Karpas-422 (cell line): ENCODE data around the gene PNKD. TPM values are rescaled to one million over a fixed set of nuclear protein-coding genes. Genes with fewer than 3 reads are reported as not detected.

ENCODE experiments used
- DNase-seq: peaks from one replicate; pipeline ENCODE4 v3.0.0-alpha.2; 2015
- H2AFZ ChIP-seq: fragments of 200-600 bp; sonication (generic); 2 replicates; pipeline ENCODE4 v1.6.1; 2014; ENCODE audit warnings: antibody characterized with exemption, low read length, mixed read lengths
- H3K27ac ChIP-seq: fragments of 200-600 bp; sonication (generic); 2 replicates; pipeline ENCODE4 v1.5.1; 2014; ENCODE audit warnings: mild to moderate bottlenecking, low read length, moderate library complexity
- H3K27me3 ChIP-seq: fragments of 200-600 bp; sonication (generic); 2 replicates; pipeline ENCODE4 v1.6.1; 2014; ENCODE audit warnings: low read length, mixed read lengths
- H3K36me3 ChIP-seq: fragments of 200-600 bp; sonication (generic); 2 replicates; pipeline ENCODE4 v1.6.1; 2014; ENCODE audit warnings: low read length, mixed read lengths; ENCODE audit not compliant: insufficient read depth
- H3K4me1 ChIP-seq: fragments of 200-600 bp; sonication (generic); 2 replicates; pipeline ENCODE4 v1.6.1; 2014; ENCODE audit warnings: mild to moderate bottlenecking, low read length, mixed read lengths
- H3K4me2 ChIP-seq: fragments of 200-600 bp; sonication (generic); 2 replicates; pipeline ENCODE4 v1.6.1; 2014; ENCODE audit warnings: low read length, low read depth, mild to moderate bottlenecking; ENCODE audit not compliant: poor library complexity, severe bottlenecking
- H3K4me3 ChIP-seq: fragments of 200-600 bp; sonication (generic); 2 replicates; pipeline ENCODE4 v1.5.1; 2014; ENCODE audit warnings: mild to moderate bottlenecking, antibody characterized with exemption, low read length, mixed read lengths
- H3K79me2 ChIP-seq: fragments of 200-600 bp; sonication (generic); 2 replicates; pipeline ENCODE4 v1.6.1; 2014; ENCODE audit warnings: mild to moderate bottlenecking, low read length, mixed read lengths
- H3K9ac ChIP-seq: fragments of 200-600 bp; sonication (generic); 2 replicates; pipeline ENCODE4 v1.6.0; 2014; ENCODE audit warnings: low read length
- H3K9me2 ChIP-seq: fragments of 200-600 bp; sonication (generic), shearing (Covaris generic); replicated peaks from 2 replicates; pipeline ENCODE4 v1.6.0; 2014; ENCODE audit warnings: mild to moderate bottlenecking, low read length, moderate library complexity; ENCODE audit not compliant: insufficient read depth
- H3K9me3 ChIP-seq: fragments of 300-700, 200-600 bp; sonication (generic); 2 replicates; pipeline ENCODE4 v1.6.1; 2014; ENCODE audit warnings: low read length, mixed read lengths
- H4K20me1 ChIP-seq: fragments of 200-600 bp; sonication (generic); 2 replicates; pipeline ENCODE4 v1.6.1; 2014; ENCODE audit warnings: mild to moderate bottlenecking, antibody characterized with exemption, low read length, low read depth; ENCODE audit not compliant: insufficient read depth
- total RNA-seq: library from RNA; depleted of rRNA; stranded (reverse); fragments of >200 nt; shearing (Covaris generic); gene quantifications from 2 replicates; pipeline ENCODE4 v1.2.3, GENCODE V29; 2014; ENCODE audit warnings: low replicate concordance

The PNKD gene
- total RNA-seq, 1 experiment from 2014 or later = 26.5 TPM

DNA sequence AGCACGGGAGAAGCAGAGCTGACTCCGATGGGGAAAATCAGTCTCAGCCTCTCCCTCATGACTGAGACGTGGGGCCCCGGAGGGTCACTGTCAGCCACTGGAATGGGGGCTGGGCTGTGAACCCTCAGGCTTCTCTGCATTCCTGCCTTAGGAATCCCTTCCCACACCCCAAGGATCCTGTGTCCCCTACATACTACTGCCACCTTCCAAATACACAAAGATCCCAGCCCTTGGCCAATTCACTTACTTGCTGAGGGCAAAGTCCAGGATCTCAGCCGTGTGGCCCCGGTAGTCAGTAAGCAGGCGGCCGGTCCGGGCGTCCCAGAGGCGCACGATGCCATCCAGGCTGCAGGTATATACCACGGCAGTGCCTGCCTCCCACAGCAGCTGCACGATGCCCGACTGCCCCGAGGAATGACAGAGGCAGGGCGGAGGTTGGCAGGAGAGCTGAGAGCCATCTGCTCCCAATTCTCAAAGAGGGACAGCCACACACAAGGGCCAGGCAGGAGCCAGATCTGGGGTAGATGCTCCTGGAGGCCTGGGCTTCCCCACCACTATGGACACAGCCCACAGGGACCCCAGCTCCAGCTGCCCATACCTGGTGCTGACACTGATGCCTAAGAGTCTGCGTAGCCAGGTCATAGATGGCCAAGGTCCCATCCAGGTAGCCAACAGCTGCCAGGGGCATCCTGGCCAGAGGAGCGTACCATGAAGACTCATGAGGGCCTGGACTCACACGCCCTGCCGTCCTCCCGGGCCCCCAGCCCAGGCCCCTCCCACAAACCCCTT is 5.4 kb upstream of the PNKD start:
- no peak overlapping the region for H3K9ac ChIP-seq
- H3K4me1 ChIP-seq = peaks cover 20% of the 10 kb centered on the region
- peaks cover 4% of the 10 kb centered on the region; the same call in 1 of the 2 replicates for H4K20me1 ChIP-seq
- DNase-seq = no peak
- no peaks in the 10 kb centered on the region for H3K27me3 ChIP-seq
- peaks cover 6% of the 10 kb centered on the region; the same call in 1 of the 2 replicates for H3K36me3 ChIP-seq
- no peak overlapping the region for H3K4me2 ChIP-seq
- no peak overlapping the region for H2AFZ ChIP-seq
- peaks cover 11% of the 10 kb centered on the region for H3K79me2 ChIP-seq
- no peaks in the 10 kb centered on the region for H3K9me2 ChIP-seq
- H3K9me3 ChIP-seq = no peaks in the 10 kb centered on the region
- H3K4me3 ChIP-seq = no peak overlapping the region
- no peak overlapping the region for H3K27ac ChIP-seq

DNA sequence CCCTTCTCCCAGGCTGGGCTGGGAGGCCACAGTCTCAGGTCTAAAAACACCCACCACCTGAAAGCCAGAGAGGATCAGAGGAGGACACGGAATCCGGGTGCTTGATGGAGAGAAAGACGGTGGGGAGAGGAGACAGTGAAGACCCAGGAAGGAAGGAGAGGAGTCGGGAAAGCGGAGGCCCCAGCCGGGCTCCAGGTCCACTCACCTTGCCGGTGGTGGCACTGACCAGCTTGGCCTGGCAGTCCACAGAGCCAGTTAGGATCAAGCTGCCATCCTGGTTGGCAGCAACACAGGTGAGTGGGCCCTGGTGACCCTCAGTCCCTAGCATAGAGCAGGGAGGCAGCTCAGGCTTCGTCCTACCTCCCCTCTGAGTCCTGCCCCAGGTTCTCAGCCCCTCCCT is 4.7 kb upstream of the PNKD start:
- no peak overlapping the region for H3K4me2 ChIP-seq
- H4K20me1 ChIP-seq = peaks cover 4% of the 10 kb centered on the region; the same call in 1 of the 2 replicates
- H3K4me1 ChIP-seq = peaks cover 20% of the 10 kb centered on the region
- peaks cover 11% of the 10 kb centered on the region for H3K79me2 ChIP-seq
- H3K9me2 ChIP-seq = no peaks in the 10 kb centered on the region
- no peak overlapping the region for H3K27ac ChIP-seq
- no peak for DNase-seq
- H3K9ac ChIP-seq = no peak overlapping the region
- no peak overlapping the region for H3K4me3 ChIP-seq
- no peaks in the 10 kb centered on the region for H3K27me3 ChIP-seq
- H2AFZ ChIP-seq = no peak overlapping the region
- no peaks in the 10 kb centered on the region for H3K9me3 ChIP-seq
- peaks cover 6% of the 10 kb centered on the region; the same call in 1 of the 2 replicates for H3K36me3 ChIP-seq

DNA sequence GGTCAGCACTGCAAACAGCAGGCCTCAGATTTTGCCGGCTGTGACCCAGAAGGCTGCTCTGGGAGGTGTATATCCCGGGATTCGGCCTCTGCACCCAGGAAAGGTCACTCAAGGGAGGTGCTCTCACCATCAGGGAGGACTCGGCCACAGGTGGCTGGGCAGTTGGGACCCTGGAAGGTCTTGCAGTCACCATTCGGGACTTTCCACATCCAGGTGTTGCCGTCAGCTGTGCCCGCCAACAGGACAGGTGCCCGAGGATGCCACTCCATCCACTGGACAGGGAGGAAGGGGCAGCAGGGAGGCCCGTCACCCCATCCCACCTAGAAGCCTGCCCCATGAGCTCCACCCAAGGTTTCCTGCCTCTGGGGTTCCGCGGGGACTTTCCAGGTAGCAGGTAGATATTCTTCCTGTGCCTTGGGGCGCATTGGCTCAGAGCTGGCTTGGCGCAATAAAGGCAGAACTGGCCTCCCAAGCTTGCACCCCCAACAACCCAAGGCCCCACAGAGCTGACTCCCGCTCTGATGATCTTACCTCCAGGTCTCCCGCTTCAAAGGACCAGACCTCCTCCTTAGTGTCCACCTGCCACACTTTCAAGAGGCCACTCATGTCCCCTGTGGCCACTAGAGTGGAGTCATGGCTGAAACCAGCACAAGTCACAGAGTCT is 3.9 kb upstream of the PNKD start:
- Histone ChIP-seq H3K9ac (no peak overlapping the region), H3K9me3 (no peaks in the 10 kb centered on the region), H3K4me1 (peaks cover 16% of the 10 kb centered on the region), H4K20me1 (peaks cover 4% of the 10 kb centered on the region; the same call in 1 of the 2 replicates), H3K4me3 (no peak overlapping the region), H3K4me2 (no peak overlapping the region), H3K27me3 (no peaks in the 10 kb centered on the region), H3K36me3 (peaks cover 6% of the 10 kb centered on the region; the same call in 1 of the 2 replicates), H3K27ac (no peak overlapping the region), H2AFZ (no peak overlapping the region), H3K79me2 (peaks cover 18% of the 10 kb centered on the region), H3K9me2 (no peaks in the 10 kb centered on the region)
- no peak for DNase-seq

DNA sequence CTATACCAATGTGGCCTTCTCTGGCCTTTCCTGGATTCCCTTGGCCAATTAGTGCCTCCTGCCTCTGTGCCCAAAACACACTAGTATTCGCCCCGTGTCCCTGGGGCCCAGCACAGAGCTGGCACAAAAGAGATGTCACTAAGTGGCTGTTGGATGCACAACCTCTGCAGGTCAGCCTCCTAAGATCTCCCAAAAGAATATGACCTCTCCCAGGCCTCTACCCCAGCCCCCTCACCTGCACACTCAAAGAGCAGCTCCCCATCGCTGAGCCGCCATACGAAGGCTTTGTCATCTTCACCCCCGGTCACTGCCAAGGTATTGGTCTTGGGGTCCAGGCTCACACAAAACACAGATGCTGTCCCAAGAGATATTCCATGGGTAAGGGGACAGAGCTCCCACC is 3.1 kb upstream of the PNKD start:
- no peak for DNase-seq
- H3K36me3 ChIP-seq = peaks cover 6% of the 10 kb centered on the region; the same call in 1 of the 2 replicates
- H3K4me1 ChIP-seq = peaks cover 16% of the 10 kb centered on the region
- peaks cover 18% of the 10 kb centered on the region for H3K79me2 ChIP-seq
- H3K9ac ChIP-seq = no peak overlapping the region
- H3K27ac ChIP-seq = no peak overlapping the region
- H2AFZ ChIP-seq = no peak overlapping the region
- no peaks in the 10 kb centered on the region for H3K27me3 ChIP-seq
- H3K4me2 ChIP-seq = no peak overlapping the region
- H3K4me3 ChIP-seq = no peak overlapping the region
- H3K9me2 ChIP-seq = no peaks in the 10 kb centered on the region
- no peaks in the 10 kb centered on the region for H3K9me3 ChIP-seq
- peaks cover 8% of the 10 kb centered on the region; the same call in 1 of the 2 replicates for H4K20me1 ChIP-seq

DNA sequence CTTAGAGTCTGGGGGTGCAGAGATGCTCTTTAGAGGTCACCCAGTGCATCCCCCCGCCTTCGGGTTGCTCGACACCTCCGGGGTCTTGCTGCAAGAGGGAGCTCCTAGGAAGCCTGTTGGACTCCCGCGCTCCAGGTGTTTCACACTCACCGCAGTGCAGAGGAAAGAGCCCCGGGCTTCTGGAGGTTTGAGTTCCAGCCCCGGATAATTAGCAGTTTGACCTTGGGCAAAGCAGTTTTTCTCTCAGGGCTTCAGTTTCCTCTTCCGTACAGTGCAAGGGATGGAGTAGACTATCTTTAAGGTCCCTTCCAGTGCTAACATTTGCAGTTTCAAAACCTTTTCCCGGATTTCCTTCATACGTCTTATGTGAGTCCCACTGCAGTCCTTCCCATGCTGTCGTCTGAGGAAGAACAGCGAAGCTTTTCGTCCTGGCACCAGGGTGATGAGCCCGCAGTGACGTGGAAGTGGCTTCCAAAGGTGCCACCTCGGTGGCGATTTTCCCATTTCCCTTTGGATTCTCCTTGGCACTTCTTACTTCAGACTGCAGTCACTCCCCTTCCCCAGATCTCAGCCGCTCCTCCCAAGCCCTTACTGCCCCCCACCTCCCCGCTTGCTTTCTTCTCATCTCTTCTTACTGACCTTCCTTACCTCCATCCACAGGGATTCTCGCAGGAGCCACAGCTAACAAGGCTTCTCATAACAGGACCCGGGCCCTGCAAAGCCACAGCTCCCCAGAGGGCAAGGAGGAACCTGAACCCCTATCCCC is 585 bp downstream of the PNKD start:
- Histone ChIP-seq H3K27me3 (no peaks in the 10 kb centered on the region), H3K9ac (peak overlapping the region; percentile 94), H3K9me3 (no peaks in the 10 kb centered on the region), H3K36me3 (peaks cover 14% of the 10 kb centered on the region; the same call in 1 of the 2 replicates), H3K4me2 (peak overlapping the region; percentile 83), H3K9me2 (no peaks in the 10 kb centered on the region), H2AFZ (peak overlapping the region; percentile 63; the same call in 1 of the 2 replicates), H3K4me1 (peaks cover 25% of the 10 kb centered on the region), H4K20me1 (peaks cover 9% of the 10 kb centered on the region; the same call in 1 of the 2 replicates), H3K27ac (peak overlapping the region; percentile 53), H3K79me2 (peaks cover 18% of the 10 kb centered on the region), H3K4me3 (peak overlapping the region; percentile 98)
- peak; percentile 71 for DNase-seq

DNA sequence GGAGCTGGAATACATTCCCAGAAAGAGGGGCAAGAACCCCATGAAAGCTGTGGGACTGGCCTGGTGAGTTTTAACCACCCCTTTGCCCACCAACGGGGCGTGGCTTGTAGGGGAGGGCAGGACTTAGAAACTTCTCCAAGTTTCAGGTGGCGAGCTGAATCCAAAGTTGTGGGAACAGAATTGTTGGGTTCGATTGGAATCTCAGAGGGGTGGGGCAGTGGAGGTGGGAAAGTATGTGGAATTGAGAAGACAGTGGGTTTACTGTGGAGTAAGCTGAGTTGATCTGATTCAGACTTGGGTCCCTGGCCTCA is 1.1 kb downstream of the PNKD start:
- no peaks in the 10 kb centered on the region for H3K9me3 ChIP-seq
- H3K9me2 ChIP-seq = no peaks in the 10 kb centered on the region
- H2AFZ ChIP-seq = no peak overlapping the region
- peak overlapping the region; percentile 94 for H3K9ac ChIP-seq
- no peak for DNase-seq
- H3K4me1 ChIP-seq = peaks cover 25% of the 10 kb centered on the region
- H4K20me1 ChIP-seq = peaks cover 9% of the 10 kb centered on the region; the same call in 1 of the 2 replicates
- H3K79me2 ChIP-seq = peaks cover 18% of the 10 kb centered on the region
- peak overlapping the region; percentile 83 for H3K4me2 ChIP-seq
- H3K36me3 ChIP-seq = peaks cover 13% of the 10 kb centered on the region; the same call in 1 of the 2 replicates
- H3K4me3 ChIP-seq = peak overlapping the region; percentile 98
- no peaks in the 10 kb centered on the region for H3K27me3 ChIP-seq
- H3K27ac ChIP-seq = no peak overlapping the region; the same call in 1 of the 2 replicates

DNA sequence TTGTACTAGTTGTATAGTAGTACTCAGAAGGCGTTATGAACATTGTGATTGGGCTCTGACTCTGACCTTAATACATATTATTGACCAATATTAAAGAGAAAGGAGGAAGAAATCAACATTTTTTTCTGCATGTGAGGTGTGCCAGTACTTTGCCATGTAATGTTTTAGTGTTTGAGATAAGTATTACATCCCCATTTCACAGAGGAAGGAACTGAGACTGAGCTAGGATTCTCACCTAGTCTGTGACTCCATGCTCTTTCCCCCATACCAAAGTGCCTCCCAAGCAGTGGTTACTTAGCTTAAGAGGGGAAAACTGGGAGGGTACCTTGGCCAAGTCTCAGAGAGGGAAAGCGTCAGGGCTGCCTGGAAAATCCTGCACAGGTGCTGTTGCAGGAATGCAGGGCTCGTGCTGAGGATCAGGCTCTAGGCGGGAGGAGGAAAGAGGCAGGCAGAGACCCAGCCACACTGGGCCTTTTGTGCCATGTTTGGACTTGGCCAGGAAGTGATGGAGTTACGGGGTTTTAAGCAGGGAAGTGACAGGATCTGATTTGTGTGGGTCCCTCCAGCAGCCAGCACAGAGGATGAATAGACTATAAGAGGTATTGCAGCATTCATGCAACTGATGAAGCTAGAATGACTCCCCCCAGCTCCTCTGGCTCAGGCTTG is 1.7 kb downstream of the PNKD start:
- no peaks in the 10 kb centered on the region for H3K27me3 ChIP-seq
- peak overlapping the region; percentile 94 for H3K9ac ChIP-seq
- no peak overlapping the region for H2AFZ ChIP-seq
- no peaks in the 10 kb centered on the region for H3K9me3 ChIP-seq
- H3K36me3 ChIP-seq = peaks cover 8% of the 10 kb centered on the region; the same call in 1 of the 2 replicates
- H3K79me2 ChIP-seq = peaks cover 18% of the 10 kb centered on the region
- H3K4me1 ChIP-seq = peaks cover 25% of the 10 kb centered on the region
- H3K4me3 ChIP-seq = peak overlapping the region; percentile 98
- H3K27ac ChIP-seq = no peak overlapping the region; the same call in 1 of the 2 replicates
- DNase-seq = no peak
- H4K20me1 ChIP-seq = peaks cover 9% of the 10 kb centered on the region; the same call in 1 of the 2 replicates
- H3K9me2 ChIP-seq = no peaks in the 10 kb centered on the region
- H3K4me2 ChIP-seq = peak overlapping the region; percentile 83
